Measurements from ENCODE around the gene NR2C1.
"Not testable (repeated sequence)": the region's sequence is repeated elsewhere in the genome, so short reads cannot be mapped to it uniquely, and the experiment has no call there.

Gene NR2C1

GRCh38 chr12:95072900-95073697, at the start of gene NR2C1:
TSS of gene NR2C1 (minus strand) at chr12:95073618. CDS start at chr12:95067384, 6,234 bp downstream.
- DNase-seq (ENCODE audit: low read depth), result peak; percentile 92

GRCh38 chr12:95118788-95119179, 45.4 kb upstream of the NR2C1 start:
- DNase-seq (ENCODE audit: low read depth), result no peak

- peak; percentile 92 for DNase-seq (ENCODE audit: low read depth)
Measured at GRCh38 chr12:95118138-95118787, 44.8 kb upstream of the NR2C1 start.

GRCh38 chr12:95117178-95117599, 43.8 kb upstream of the NR2C1 start:
- peak; percentile 83 for DNase-seq (ENCODE audit: low read depth)

GRCh38 chr12:95116773-95117172, 43.4 kb upstream of the NR2C1 start:
- DNase-seq (ENCODE audit: low read depth), result no peak

- DNase-seq (ENCODE audit: low read depth), result peak; percentile 50
Measured at GRCh38 chr12:95116341-95116740, 42.9 kb upstream of the NR2C1 start.

- no peak for DNase-seq (ENCODE audit: low read depth)
Measured at GRCh38 chr12:95115641-95116040, 42.2 kb upstream of the NR2C1 start.

GRCh38 chr12:95114766-95115405, 41.5 kb upstream of the NR2C1 start:
- peak; percentile 50 for DNase-seq (ENCODE audit: low read depth)

GRCh38 chr12:95107362-95107761, 33.9 kb upstream of the NR2C1 start:
- DNase-seq (ENCODE audit: low read depth), result no peak

- DNase-seq (ENCODE audit: low read depth), result no peak
Measured at GRCh38 chr12:95105540-95105939, 32.1 kb upstream of the NR2C1 start.

- no peak for DNase-seq (ENCODE audit: low read depth)
Measured at GRCh38 chr12:95104919-95105452, 31.6 kb upstream of the NR2C1 start.

- DNase-seq (ENCODE audit: low read depth), result peak; percentile 93
Measured at GRCh38 chr12:95102916-95103671, 29.7 kb upstream of the NR2C1 start.

- not testable (repeated sequence) for DNase-seq (ENCODE audit: low read depth)
Measured at GRCh38 chr12:95101957-95102356, 28.5 kb upstream of the NR2C1 start.

- DNase-seq (ENCODE audit: low read depth), result no peak
Measured at GRCh38 chr12:95100264-95101190, 27.1 kb upstream of the NR2C1 start.

- DNase-seq (ENCODE audit: low read depth), result no peak
Measured at GRCh38 chr12:95099270-95099790, 25.9 kb upstream of the NR2C1 start.

- DNase-seq (ENCODE audit: low read depth), result peak; percentile 55
Measured at GRCh38 chr12:95096852-95097251, 23.4 kb upstream of the NR2C1 start.

GRCh38 chr12:95096378-95096777, 23.0 kb upstream of the NR2C1 start:
- DNase-seq (ENCODE audit: low read depth), result no peak

- not testable (repeated sequence) for DNase-seq (ENCODE audit: low read depth)
Measured at GRCh38 chr12:95095866-95096265, 22.4 kb upstream of the NR2C1 start.

GRCh38 chr12:95089462-95089861, 16.0 kb upstream of the NR2C1 start:
- DNase-seq (ENCODE audit: low read depth), result no peak

- DNase-seq (ENCODE audit: low read depth), result no peak
Measured at GRCh38 chr12:95088379-95088778, 15.0 kb upstream of the NR2C1 start.

GRCh38 chr12:95085612-95086011, 12.2 kb upstream of the NR2C1 start:
- no peak for DNase-seq (ENCODE audit: low read depth)

Data from EH (cell line).